Measurements from ENCODE around the gene FLNB. TPM values are rescaled to one million over a fixed set of nuclear protein-coding genes. Genes with fewer than 3 reads are reported as not detected.

FLNB gene
- total RNA-seq, 1 experiment from 2014 or later: 14.2 TPM

DNA sequence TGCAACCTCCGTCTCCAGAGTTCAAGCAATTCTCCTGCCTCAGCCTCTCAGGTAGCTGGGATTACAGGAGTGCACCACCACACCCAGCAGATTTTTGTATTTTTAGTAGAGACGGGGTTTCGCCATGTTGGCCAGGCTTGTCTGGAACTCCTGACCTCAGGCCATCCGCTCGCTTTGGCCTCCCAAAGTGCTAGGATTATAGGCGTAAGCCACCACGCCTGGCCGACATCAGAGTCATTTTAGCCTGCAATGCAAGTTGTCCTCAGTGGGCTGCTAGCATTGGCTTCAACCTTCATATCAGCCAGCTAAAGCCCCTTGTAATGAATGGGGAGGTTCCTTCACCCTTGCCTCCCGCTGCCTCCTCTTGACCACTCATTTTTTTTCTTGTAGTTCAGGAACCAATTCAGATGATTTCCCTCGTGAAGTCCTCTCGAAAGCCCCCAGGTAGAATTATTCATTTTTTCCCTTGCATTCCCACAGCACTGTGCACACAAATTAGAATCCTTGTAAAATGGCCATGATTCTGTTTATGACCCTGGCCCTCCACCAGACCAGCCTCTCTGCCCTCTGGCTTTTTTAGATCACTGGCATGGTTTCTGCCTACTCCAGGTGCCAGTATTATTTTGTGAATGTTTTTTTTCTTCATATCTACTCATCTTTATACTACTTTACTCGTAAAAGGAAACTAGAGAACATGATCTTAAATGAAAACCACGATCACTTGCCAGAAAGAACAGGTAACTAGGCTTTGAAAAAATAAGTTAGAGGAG is 29.1 kb downstream of the FLNB start:
- no peaks in the 10 kb centered on the region for H3K9me2 ChIP-seq (replicated peaks; ENCODE audit: insufficient read depth, low read length)
- no peak for DNase-seq
- peaks cover 15% of the 10 kb centered on the region; the same call in 1 of the 2 replicates for H4K20me1 ChIP-seq (ENCODE audit: insufficient read depth, low read depth, low read length)
- H3K4me3 ChIP-seq (ENCODE audit: low read length): no peak overlapping the region
- no peaks in the 10 kb centered on the region for H3K36me3 ChIP-seq (ENCODE audit: insufficient read depth, low read length)
- H3K27ac ChIP-seq (ENCODE audit: low read length): no peak overlapping the region
- H3K79me2 ChIP-seq (ENCODE audit: low read length): no peaks in the 10 kb centered on the region
- no peak overlapping the region for H2AFZ ChIP-seq (ENCODE audit: low read length)
- no peaks in the 10 kb centered on the region for H3K4me1 ChIP-seq (ENCODE audit: low read length)
- no peak overlapping the region for H3K4me2 ChIP-seq (ENCODE audit: low read depth, low read length, poor library complexity, severe bottlenecking)
- no peak overlapping the region for H3K9ac ChIP-seq (ENCODE audit: low read length)
- H3K27me3 ChIP-seq (ENCODE audit: low read length): no peaks in the 10 kb centered on the region
- no peaks in the 10 kb centered on the region for H3K9me3 ChIP-seq (ENCODE audit: low read length)

DNA sequence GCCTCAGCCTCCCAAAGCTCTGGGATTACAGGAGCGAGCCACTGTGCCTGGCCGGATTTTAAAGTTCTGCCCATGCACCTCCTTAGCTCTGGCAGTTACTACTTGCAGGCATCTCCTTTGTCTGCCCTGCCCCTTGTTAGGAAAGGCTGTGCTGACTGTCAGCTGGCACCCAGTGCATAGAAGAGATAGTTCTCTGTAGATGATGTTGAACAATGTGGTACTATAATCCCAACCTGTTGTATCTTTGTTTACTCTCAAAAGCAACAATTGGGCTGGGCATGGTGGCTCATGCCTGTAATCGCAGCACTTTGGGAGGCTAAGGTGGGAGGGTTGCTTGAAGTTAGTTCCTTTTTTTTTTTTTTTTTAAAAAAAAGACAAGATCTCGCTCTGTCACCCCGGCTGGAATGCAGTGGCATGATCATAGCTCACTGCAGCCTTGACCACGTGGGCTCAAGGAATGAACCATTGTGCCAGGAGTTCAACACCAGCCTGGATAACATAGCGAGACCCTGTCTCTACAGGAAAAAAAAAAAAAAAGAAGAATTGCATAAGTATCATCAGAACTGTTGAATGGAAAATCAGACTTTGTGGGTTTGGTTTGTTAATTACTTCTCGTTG is 30.6 kb downstream of the FLNB start:
- Histone ChIP-seq H3K9me3 (ENCODE audit: low read length) (no peaks in the 10 kb centered on the region), H3K27me3 (ENCODE audit: low read length) (no peaks in the 10 kb centered on the region), H3K27ac (ENCODE audit: low read length) (no peak overlapping the region), H4K20me1 (ENCODE audit: insufficient read depth, low read depth, low read length) (peaks cover 15% of the 10 kb centered on the region; the same call in 1 of the 2 replicates), H3K9ac (ENCODE audit: low read length) (no peak overlapping the region), H3K4me1 (ENCODE audit: low read length) (no peaks in the 10 kb centered on the region), H3K4me2 (ENCODE audit: low read depth, low read length, poor library complexity, severe bottlenecking) (no peak overlapping the region), H2AFZ (ENCODE audit: low read length) (no peak overlapping the region), H3K4me3 (ENCODE audit: low read length) (no peak overlapping the region), H3K36me3 (ENCODE audit: insufficient read depth, low read length) (no peaks in the 10 kb centered on the region), H3K79me2 (ENCODE audit: low read length) (no peaks in the 10 kb centered on the region), H3K9me2 (replicated peaks; ENCODE audit: insufficient read depth, low read length) (no peaks in the 10 kb centered on the region)
- DNase-seq: no peak

DNA sequence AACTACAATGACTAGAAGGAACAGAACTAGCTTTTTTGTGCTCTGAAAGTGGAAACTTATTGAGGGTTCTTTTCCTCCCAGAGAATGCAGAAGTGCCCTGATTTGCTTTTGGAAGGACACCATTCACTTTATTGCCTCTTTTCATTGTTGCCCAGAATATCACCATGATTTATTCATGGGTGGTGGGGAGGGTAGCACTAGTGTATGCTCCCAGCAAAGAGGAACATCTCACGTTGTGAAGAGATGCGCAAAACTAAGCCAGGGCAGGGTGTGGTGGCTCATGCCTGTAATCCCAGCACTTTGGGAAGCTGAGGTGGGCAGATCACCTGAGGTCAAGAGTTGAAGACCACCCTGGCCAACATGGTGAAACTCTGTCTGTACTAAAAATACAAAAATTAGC is 31.4 kb downstream of the FLNB start:
- H3K9me2 ChIP-seq (replicated peaks; ENCODE audit: insufficient read depth, low read length): no peaks in the 10 kb centered on the region
- DNase-seq: no peak
- H3K27me3 ChIP-seq (ENCODE audit: low read length): no peaks in the 10 kb centered on the region
- no peaks in the 10 kb centered on the region for H3K4me1 ChIP-seq (ENCODE audit: low read length)
- H3K79me2 ChIP-seq (ENCODE audit: low read length): no peaks in the 10 kb centered on the region
- H3K9ac ChIP-seq (ENCODE audit: low read length): no peak overlapping the region
- H2AFZ ChIP-seq (ENCODE audit: low read length): no peak overlapping the region
- no peak overlapping the region for H3K4me3 ChIP-seq (ENCODE audit: low read length)
- no peak overlapping the region for H3K4me2 ChIP-seq (ENCODE audit: low read depth, low read length, poor library complexity, severe bottlenecking)
- H4K20me1 ChIP-seq (ENCODE audit: insufficient read depth, low read depth, low read length): peaks cover 15% of the 10 kb centered on the region; the same call in 1 of the 2 replicates
- no peaks in the 10 kb centered on the region for H3K9me3 ChIP-seq (ENCODE audit: low read length)
- H3K27ac ChIP-seq (ENCODE audit: low read length): no peak overlapping the region
- no peaks in the 10 kb centered on the region for H3K36me3 ChIP-seq (ENCODE audit: insufficient read depth, low read length)

DNA sequence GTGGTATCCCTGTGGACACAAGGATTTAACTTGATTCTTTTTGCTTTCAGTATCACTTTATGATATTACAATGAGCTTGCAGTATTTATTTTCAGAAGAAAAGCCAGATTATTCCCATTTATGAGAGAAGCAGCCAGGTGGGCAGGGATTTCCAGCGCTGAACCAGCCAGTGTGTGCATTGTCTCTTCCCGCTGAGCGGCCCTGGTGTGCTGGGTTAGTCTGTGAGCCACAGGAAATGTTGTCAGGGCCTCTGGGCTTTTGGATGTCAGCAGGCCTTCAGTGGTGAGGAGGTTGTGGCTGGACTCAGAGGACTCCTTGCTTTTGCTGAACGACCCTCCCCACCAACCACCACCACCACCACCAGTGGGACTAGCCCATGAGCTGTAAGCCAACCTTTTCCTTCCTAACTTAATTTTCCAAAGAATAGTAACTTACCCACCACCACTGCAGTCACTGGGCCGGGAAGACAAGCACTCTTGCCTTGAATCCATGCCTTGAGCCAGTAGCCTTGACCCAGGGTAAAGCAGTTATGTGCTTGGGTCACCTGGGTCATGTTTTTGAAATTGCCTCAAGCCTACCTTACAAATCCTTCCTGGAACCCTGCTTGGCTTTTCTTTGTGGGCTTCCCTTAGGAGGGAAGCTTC is 33.1 kb downstream of the FLNB start:
- Histone ChIP-seq H4K20me1 (ENCODE audit: insufficient read depth, low read depth, low read length) (peaks cover 18% of the 10 kb centered on the region; the same call in 1 of the 2 replicates), H3K4me1 (ENCODE audit: low read length) (no peaks in the 10 kb centered on the region)
- DNase-seq: no peak

DNA sequence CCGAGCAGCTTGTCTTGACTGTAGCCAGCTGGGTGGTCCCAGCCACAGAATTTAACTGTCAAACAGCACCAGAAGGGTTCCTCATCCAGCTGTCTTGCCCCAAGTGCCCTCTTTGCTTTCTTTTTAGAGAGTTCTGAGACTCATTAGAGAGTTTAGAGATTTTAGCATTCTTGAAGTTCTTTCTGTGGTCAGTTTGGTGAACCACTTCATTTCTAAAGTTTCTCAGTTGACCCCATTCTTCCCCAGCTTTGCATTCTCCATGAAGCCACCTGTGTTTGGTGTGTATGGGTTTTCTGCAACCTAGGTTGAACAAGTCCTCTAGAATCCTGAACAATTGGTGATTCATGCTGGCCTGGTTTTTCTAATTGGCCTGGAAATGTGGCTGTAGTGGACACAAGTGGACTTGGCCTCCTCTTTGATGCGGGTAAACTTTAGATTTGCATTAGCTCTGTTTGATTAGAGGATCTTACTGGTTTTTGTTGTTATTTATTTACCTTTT is 33.7 kb downstream of the FLNB start:
- H3K79me2 ChIP-seq (ENCODE audit: low read length): no peaks in the 10 kb centered on the region
- no peak overlapping the region for H2AFZ ChIP-seq (ENCODE audit: low read length)
- no peak overlapping the region for H3K4me3 ChIP-seq (ENCODE audit: low read length)
- H3K9ac ChIP-seq (ENCODE audit: low read length): no peak overlapping the region
- H3K27me3 ChIP-seq (ENCODE audit: low read length): no peaks in the 10 kb centered on the region
- H3K27ac ChIP-seq (ENCODE audit: low read length): no peak overlapping the region
- peaks cover 14% of the 10 kb centered on the region; the same call in 1 of the 2 replicates for H4K20me1 ChIP-seq (ENCODE audit: insufficient read depth, low read depth, low read length)
- no peaks in the 10 kb centered on the region for H3K9me3 ChIP-seq (ENCODE audit: low read length)
- H3K9me2 ChIP-seq (replicated peaks; ENCODE audit: insufficient read depth, low read length): no peaks in the 10 kb centered on the region
- no peaks in the 10 kb centered on the region for H3K4me1 ChIP-seq (ENCODE audit: low read length)
- H3K36me3 ChIP-seq (ENCODE audit: insufficient read depth, low read length): no peaks in the 10 kb centered on the region
- DNase-seq: no peak
- H3K4me2 ChIP-seq (ENCODE audit: low read depth, low read length, poor library complexity, severe bottlenecking): no peak overlapping the region

More for the DNA sequence above, 33.1 kb downstream of the FLNB start:
- H3K36me3 ChIP-seq (ENCODE audit: insufficient read depth, low read length): no peaks in the 10 kb centered on the region
- H3K4me2 ChIP-seq (ENCODE audit: low read depth, low read length, poor library complexity, severe bottlenecking): no peak overlapping the region
- no peaks in the 10 kb centered on the region for H3K9me2 ChIP-seq (replicated peaks; ENCODE audit: insufficient read depth, low read length)
- no peak overlapping the region for H2AFZ ChIP-seq (ENCODE audit: low read length)
- H3K9me3 ChIP-seq (ENCODE audit: low read length): no peaks in the 10 kb centered on the region
- H3K27me3 ChIP-seq (ENCODE audit: low read length): no peaks in the 10 kb centered on the region
- H3K27ac ChIP-seq (ENCODE audit: low read length): no peak overlapping the region
- H3K79me2 ChIP-seq (ENCODE audit: low read length): no peaks in the 10 kb centered on the region
- H3K4me3 ChIP-seq (ENCODE audit: low read length): no peak overlapping the region
- no peak overlapping the region for H3K9ac ChIP-seq (ENCODE audit: low read length)

DNA sequence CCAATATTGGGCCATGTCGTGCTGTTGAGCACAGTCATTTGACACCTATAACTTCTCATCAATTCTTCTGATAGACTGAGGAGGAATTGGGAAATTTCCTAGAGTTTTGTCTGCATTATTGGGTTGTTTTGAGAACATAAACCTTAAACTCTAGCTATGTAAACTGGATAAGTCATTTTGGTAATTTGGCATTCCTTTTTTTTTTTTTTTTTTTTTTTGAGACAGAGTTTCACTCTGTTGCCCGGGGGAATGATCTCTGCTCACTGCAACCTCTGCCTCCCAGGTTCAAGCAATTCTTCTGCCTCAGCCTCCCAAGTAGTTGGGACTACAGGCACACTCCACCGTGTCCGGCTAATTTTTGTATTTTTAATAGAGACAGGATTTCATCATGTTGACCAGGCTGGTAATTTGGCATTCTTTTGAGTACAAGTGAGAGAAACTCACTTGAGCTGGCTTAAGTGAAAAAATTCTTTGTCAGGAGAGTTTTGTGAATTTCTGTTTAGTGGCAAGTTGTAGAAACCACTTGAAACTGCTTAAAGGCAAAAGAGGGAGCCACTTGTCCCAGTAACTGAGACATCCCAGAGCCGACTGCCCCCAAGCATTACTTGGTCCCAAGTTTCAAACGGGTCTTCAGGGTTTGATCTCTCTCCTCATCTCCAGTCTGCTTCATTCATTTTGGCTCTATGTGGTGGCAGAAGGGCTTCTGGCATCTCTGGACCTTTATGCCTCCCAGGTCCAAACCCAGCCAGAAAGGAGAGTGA is 34.9 kb downstream of the FLNB start:
- H3K4me2 ChIP-seq (ENCODE audit: low read depth, low read length, poor library complexity, severe bottlenecking): no peak overlapping the region
- no peaks in the 10 kb centered on the region for H3K4me1 ChIP-seq (ENCODE audit: low read length)
- no peaks in the 10 kb centered on the region for H3K79me2 ChIP-seq (ENCODE audit: low read length)

DNA sequence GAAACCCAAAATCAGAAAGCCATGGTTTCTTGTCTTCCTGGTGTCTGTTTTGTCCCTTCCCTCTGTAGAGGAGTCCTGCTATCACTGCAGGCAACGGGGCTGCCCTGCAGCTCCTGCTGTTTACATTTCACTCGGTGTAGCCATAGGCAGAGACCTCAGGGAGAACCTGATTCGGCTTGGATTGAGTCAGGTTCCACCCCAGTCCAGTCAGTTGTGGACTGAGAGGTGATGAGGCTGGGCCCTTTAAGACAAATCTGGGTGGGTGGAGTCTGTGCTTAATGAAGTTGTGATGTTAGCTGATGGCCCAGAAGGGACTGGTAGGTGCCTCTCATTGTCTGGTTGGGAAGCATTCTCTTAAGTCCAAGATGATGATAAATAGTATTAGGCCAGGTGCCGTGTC is 35.7 kb downstream of the FLNB start:
- Histone ChIP-seq H3K79me2 (ENCODE audit: low read length) (no peaks in the 10 kb centered on the region), H3K9ac (ENCODE audit: low read length) (no peak overlapping the region), H3K4me3 (ENCODE audit: low read length) (no peak overlapping the region), H3K36me3 (ENCODE audit: insufficient read depth, low read length) (no peaks in the 10 kb centered on the region), H3K4me2 (ENCODE audit: low read depth, low read length, poor library complexity, severe bottlenecking) (no peak overlapping the region), H3K27me3 (ENCODE audit: low read length) (no peaks in the 10 kb centered on the region), H3K27ac (ENCODE audit: low read length) (no peak overlapping the region), H3K9me2 (replicated peaks; ENCODE audit: insufficient read depth, low read length) (no peaks in the 10 kb centered on the region), H3K9me3 (ENCODE audit: low read length) (no peaks in the 10 kb centered on the region), H2AFZ (ENCODE audit: low read length) (no peak overlapping the region), H3K4me1 (ENCODE audit: low read length) (no peaks in the 10 kb centered on the region), H4K20me1 (ENCODE audit: insufficient read depth, low read depth, low read length) (peaks cover 21% of the 10 kb centered on the region; the same call in 1 of the 2 replicates)
- no peak for DNase-seq

More for the DNA sequence above, 34.9 kb downstream of the FLNB start:
- Histone ChIP-seq H3K9me3 (ENCODE audit: low read length) (no peaks in the 10 kb centered on the region), H3K36me3 (ENCODE audit: insufficient read depth, low read length) (no peaks in the 10 kb centered on the region), H4K20me1 (ENCODE audit: insufficient read depth, low read depth, low read length) (peaks cover 19% of the 10 kb centered on the region; the same call in 1 of the 2 replicates), H3K9ac (ENCODE audit: low read length) (no peak overlapping the region), H3K9me2 (replicated peaks; ENCODE audit: insufficient read depth, low read length) (no peaks in the 10 kb centered on the region), H3K27ac (ENCODE audit: low read length) (no peak overlapping the region), H2AFZ (ENCODE audit: low read length) (no peak overlapping the region), H3K27me3 (ENCODE audit: low read length) (no peaks in the 10 kb centered on the region), H3K4me3 (ENCODE audit: low read length) (no peak overlapping the region)
- DNase-seq: no peak

Measured in Karpas-422 (cell line).